Fibroblast of the aortic adventitia (primary cell): Measurements from ENCODE around the gene RGS7. TPM values are rescaled to one million over a fixed set of nuclear protein-coding genes. Genes with fewer than 3 reads are reported as not detected.

Source experiments
- DNase-seq: peaks from one replicate; pipeline ENCODE4 v3.0.0-alpha.2; 2010; ENCODE audit warnings: low read depth
- H3K4me3 ChIP-seq: 2 replicates; pipeline ENCODE4 v1.5.1; 2011; ENCODE audit warnings: low read depth, mild to moderate bottlenecking, control low read depth, low read length, moderate library complexity
- total RNA-seq: library from RNA; depleted of rRNA; stranded (reverse); fragments of >200 nt; gene quantifications from 2 replicates; pipeline ENCODE4 v1.2.3, GENCODE V29; 2012; ENCODE audit warnings: low replicate concordance
- TF ChIP-seq, protein P1 (sequence below): IDR thresholded peaks from 2 replicates; pipeline ENCODE4 v1.5.1; 2011; ENCODE audit warnings: mild to moderate bottlenecking, low read length, control low read depth, inconsistent platforms; ENCODE audit not compliant: insufficient read depth

The RGS7 gene
- total RNA-seq, 1 donor, result 0.63 TPM

DNA sequence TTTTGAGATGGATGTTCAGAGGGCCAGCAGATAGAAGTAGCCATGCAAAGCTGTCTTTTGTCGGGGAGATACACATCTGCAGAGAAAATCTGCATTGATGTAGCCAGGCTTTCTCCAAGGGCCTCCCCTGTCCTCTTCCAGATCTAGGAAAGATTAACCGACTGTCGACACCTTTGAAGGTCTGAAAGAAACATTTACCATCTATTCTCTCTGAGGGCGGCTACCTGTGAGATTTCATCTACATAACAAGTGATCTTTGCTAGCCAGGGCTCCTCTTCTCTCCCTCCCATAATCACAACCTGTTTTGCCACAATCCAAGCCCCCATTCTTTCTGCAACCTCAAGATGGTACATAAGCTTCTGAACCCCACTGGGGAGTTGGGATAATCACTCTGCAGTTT lies 193.6 kb downstream of the RGS7 start:
- H3K4me3 ChIP-seq, result no peak overlapping the region
- no peak for DNase-seq
- TF ChIP-seq, protein P1, sequence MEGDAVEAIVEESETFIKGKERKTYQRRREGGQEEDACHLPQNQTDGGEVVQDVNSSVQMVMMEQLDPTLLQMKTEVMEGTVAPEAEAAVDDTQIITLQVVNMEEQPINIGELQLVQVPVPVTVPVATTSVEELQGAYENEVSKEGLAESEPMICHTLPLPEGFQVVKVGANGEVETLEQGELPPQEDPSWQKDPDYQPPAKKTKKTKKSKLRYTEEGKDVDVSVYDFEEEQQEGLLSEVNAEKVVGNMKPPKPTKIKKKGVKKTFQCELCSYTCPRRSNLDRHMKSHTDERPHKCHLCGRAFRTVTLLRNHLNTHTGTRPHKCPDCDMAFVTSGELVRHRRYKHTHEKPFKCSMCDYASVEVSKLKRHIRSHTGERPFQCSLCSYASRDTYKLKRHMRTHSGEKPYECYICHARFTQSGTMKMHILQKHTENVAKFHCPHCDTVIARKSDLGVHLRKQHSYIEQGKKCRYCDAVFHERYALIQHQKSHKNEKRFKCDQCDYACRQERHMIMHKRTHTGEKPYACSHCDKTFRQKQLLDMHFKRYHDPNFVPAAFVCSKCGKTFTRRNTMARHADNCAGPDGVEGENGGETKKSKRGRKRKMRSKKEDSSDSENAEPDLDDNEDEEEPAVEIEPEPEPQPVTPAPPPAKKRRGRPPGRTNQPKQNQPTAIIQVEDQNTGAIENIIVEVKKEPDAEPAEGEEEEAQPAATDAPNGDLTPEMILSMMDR, result no peak

DNA sequence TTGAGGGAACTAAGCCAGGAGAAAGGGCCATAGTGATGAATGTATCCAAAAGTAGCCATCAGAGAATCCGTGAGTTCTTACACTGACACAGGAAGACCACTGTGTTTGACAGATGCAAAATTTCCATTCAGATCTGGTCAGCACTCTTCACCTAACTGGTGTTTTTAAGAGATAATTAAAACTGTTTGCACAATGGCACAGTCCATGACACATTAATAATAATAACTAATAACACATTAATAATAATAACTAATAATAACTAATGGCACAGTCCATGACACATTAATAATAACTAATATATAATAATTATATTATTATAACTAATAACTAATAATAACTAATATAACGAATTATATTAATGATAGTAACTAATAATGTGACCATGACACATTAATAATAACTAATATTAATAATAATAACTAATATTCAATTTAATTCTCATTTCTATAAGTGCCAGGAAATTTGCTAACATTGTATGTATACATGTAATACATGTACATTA lies 195.8 kb downstream of the RGS7 start:
- TF ChIP-seq, protein P1, result no peak
- no peak for DNase-seq
- no peak overlapping the region for H3K4me3 ChIP-seq

DNA sequence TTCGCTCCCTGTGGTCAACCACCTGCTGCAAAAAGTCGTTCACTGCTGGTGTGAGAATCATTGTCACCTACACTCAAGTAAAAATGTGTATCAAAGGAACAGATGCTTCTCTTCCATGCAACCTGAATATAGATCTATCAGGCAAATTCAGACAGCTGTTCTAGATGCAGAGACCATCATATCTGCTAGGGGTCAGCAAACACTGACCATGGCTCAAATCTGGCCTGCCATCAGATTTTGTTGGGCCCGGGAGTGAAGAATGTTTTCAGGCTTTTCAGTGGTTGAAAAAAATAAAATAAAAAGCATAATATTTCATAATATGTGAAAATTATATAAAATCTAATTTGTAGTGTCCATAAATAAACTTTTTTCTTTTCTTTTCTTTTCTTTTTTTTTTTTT lies 199.6 kb downstream of the RGS7 start:
- TF ChIP-seq, protein P1, result no peak
- no peak for DNase-seq
- H3K4me3 ChIP-seq, result no peak overlapping the region

DNA sequence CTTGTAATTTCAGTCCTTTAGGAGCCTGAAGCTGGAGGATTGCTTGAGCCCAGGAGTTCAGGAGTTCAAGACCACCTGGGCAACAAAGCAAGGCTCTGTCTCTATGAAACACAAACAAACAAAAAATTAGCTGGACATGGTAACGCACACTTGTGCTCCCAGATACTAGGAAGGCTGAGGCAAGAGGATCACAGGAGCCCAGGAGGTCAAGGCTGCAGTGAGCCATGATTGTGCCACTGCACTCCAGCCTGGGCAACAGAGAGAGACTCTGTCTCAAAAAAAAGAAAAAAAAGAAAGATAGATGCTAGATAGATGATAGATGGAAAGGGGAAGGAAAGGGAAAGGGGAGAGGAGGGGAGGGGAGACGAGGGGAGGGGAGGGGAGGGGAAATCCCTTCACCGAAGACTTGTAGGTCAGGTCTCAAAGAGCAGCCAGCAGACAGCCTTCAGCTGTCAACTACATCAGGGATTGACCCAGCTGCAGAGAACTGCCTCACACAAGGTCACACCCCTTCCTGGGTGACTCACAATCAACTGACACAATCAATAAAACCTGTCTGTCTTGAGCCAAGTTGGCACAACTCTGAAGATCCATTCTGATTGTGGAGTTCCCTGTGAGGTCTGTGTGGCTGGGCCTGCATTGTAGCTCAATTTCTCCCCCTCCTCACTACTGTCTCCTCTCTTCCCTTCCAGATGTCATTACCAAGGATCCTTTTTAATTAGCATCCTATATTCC lies 200.6 kb downstream of the RGS7 start:
- no peak overlapping the region for H3K4me3 ChIP-seq
- DNase-seq, result peak; percentile 6
- TF ChIP-seq, protein P1, result no peak

DNA sequence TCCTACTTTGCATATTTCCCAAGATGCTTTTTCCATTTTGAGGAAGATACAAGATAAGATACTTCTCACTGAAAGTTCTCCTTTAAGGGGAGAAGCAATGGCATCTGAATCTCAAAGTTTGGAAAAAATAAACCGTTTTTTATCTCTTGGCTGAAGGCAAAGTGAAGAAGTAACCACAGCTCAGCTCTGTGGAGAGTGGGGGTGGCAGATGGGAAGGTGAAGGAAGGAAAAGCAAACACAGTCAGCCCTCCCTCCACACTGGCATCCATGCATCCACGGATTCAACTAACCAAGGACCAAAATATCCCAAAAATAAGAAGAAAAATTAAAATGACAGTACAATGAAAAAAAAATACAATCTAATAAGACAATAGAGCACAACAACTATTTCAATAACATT lies 211.1 kb downstream of the RGS7 start:
- TF ChIP-seq, protein P1, result no peak
- no peak overlapping the region for H3K4me3 ChIP-seq
- no peak for DNase-seq

DNA sequence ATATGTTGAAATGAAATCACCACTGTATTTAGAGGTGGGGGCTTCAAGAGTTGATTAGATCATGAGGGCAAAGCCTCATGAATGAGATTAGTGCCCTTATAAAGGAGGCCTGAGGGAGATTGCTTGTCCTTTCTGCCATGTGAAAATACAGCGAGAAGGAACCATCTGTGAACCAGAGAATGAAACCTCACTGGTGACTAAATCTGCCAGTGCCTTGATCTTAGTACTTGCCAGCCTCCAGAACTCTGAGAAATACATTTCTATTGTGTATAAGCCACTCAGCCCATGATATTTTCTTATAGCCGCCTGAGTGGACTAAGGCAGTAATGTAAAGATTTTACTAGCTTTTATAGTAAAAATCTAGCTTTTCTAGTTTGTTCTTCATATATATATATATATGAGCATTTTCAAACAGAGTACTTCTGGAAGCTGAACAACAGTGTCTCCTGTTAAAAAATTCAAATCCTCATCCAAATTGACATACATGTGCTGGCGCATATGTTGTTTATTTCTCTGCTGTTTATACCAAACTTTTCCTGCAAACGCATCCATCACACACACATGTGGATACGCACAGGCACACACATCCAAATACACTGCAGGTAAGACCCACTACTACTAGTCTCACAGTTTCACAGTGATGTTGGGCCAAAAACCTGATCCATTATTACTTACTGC lies 213.1 kb downstream of the RGS7 start:
- TF ChIP-seq, protein P1, result no peak
- DNase-seq, result no peak
- H3K4me3 ChIP-seq, result no peak overlapping the region
